H1 (cell line): ENCODE data around the gene C21orf58. TPM values are rescaled to one million over a fixed set of nuclear protein-coding genes. Genes with fewer than 3 reads are reported as not detected.

Experiments
- CTCF ChIA-PET: fragments of 300-600 bp; sonication (Branson Sonifier 250); formaldehyde crosslinking; loops from one replicate; lab custom pipeline; 2021; ENCODE audit not compliant: partially characterized antibody; lab: Charles Lee
- POLR2A ChIA-PET: fragments of 300-600 bp; sonication (Branson Sonifier 250); formaldehyde crosslinking; loops from one replicate; lab custom pipeline; 2021; ENCODE audit warnings: inconsistent platforms; ENCODE audit not compliant: partially characterized antibody; lab: Charles Lee
- DNase-seq, 2 experiments: peaks; one replicate each; pipeline versions ENCODE4 v3.0.0 to v3.0.0-alpha.2; 2010 to 2022; ENCODE audit warnings: low spot score in 2 of 2, low read depth in 1 of 2, mixed read lengths in 1 of 2
- FAIRE-seq: peaks from 2 replicates; lab custom pipeline; 2011; peaks lifted over from hg19 to GRCh38; lab: Jason Lieb, UNC
- H2AFZ ChIP-seq: 2 replicates; pipeline ENCODE4 v1.8.1; 2012; ENCODE audit warnings: low read length, inconsistent platforms
- H2AK5ac ChIP-seq: 2 replicates; pipeline ENCODE4 v1.6.1; 2013; ENCODE audit warnings: low read depth, low read length
- H2BK120ac ChIP-seq: replicated peaks from 2 replicates; pipeline ENCODE3; 2013; ENCODE audit warnings: low read depth, low read length, inconsistent platforms
- H2BK12ac ChIP-seq: 2 replicates; pipeline ENCODE4 v1.6.1; 2013; ENCODE audit warnings: low read depth, low read length
- H2BK15ac ChIP-seq: 2 replicates; pipeline ENCODE4 v1.6.1; 2013; ENCODE audit warnings: low read length
- H2BK20ac ChIP-seq: 2 replicates; pipeline ENCODE4 v1.6.1; 2013; ENCODE audit warnings: low read length
- H2BK5ac ChIP-seq: 2 replicates; pipeline ENCODE4 v1.6.1; 2013; ENCODE audit warnings: low read depth, low read length
- H3K14ac ChIP-seq: 2 replicates; pipeline ENCODE4 v1.6.1; 2013; ENCODE audit warnings: inconsistent platforms; ENCODE audit not compliant: insufficient read length
- H3K18ac ChIP-seq: 2 replicates; pipeline ENCODE4 v1.6.1; 2013; ENCODE audit warnings: low read length; ENCODE audit errors: extremely low read depth
- H3K23ac ChIP-seq: 2 replicates; pipeline ENCODE4 v1.6.1; 2013; ENCODE audit warnings: inconsistent platforms; ENCODE audit not compliant: insufficient read length
- H3K23me2 ChIP-seq: 2 replicates; pipeline ENCODE4 v1.6.1; 2013; ENCODE audit warnings: low read depth, low read length
- H3K27ac ChIP-seq: 2 replicates; pipeline ENCODE4 v1.6.1; 2011; ENCODE audit warnings: low read depth, low read length, inconsistent platforms
- H3K27me3 ChIP-seq, 4 experiments: replicated peaks in 1 of 4; 1 replicate in 1 of 4; 2 replicates in 3 of 4; pipeline versions ENCODE4 v1.6.1 to v1.8.1; 2011 to 2013; ENCODE audit warnings: low read length in 3 of 4, mild to moderate bottlenecking in 3 of 4, inconsistent platforms in 2 of 4, mixed read lengths in 2 of 4, moderate library complexity in 1 of 4; ENCODE audit not compliant: control insufficient read depth in 3 of 4, insufficient read depth in 3 of 4; ENCODE audit errors: extremely low read depth in 1 of 4
- H3K36me3 ChIP-seq, 4 experiments: 2 replicates each; pipeline versions ENCODE4 v1.6.1 to v1.8.1; 2011 to 2013; ENCODE audit warnings: mild to moderate bottlenecking in 4 of 4, low read length in 3 of 4, moderate library complexity in 2 of 4, control low read depth in 1 of 4, inconsistent platforms in 1 of 4; ENCODE audit not compliant: insufficient read depth in 4 of 4, control insufficient read depth in 2 of 4
- H3K4ac ChIP-seq: replicated peaks from 2 replicates; pipeline ENCODE3; 2013; ENCODE audit warnings: low read length, low read depth, mixed read lengths, inconsistent platforms; ENCODE audit not compliant: insufficient read length
- H3K4me1 ChIP-seq, 4 experiments: replicated peaks in 1 of 4; 1 replicate in 1 of 4; 2 replicates in 3 of 4; pipeline versions ENCODE4 v1.6.1 to v1.8.1; 2011 to 2013; ENCODE audit warnings: low read length in 3 of 4, inconsistent platforms in 2 of 4, mixed read lengths in 1 of 4; ENCODE audit not compliant: insufficient read depth in 4 of 4, control insufficient read depth in 3 of 4
- H3K4me2 ChIP-seq, 2 experiments: 2 replicates each; pipeline versions ENCODE4 v1.6.1 to v1.8.1; 2011 to 2013; ENCODE audit warnings: low read depth in 2 of 2, low read length in 2 of 2, control low read depth in 1 of 2, inconsistent platforms in 1 of 2, mild to moderate bottlenecking in 1 of 2; ENCODE audit not compliant: insufficient read depth in 1 of 2
- H3K4me3 ChIP-seq, 4 experiments: fragments of 200-600, 300-600 bp in 1 of 4; sonication (generic), shearing (Covaris generic), sonication (Bioruptor Twin) in 1 of 4; 2 replicates each; pipeline versions ENCODE4 v1.5.1 to v1.8.1; 2011 to 2016; ENCODE audit warnings: low read length in 4 of 4, low read depth in 3 of 4, control low read depth in 2 of 4, inconsistent platforms in 2 of 4, mild to moderate bottlenecking in 2 of 4, mixed read lengths in 1 of 4, moderate library complexity in 1 of 4; ENCODE audit not compliant: insufficient read depth in 2 of 4; ENCODE audit errors: extremely low read depth in 1 of 4
- H3K56ac ChIP-seq: replicated peaks from 2 replicates; pipeline ENCODE3; 2013; ENCODE audit warnings: low read depth, mild to moderate bottlenecking, mixed read lengths, low read length, inconsistent platforms; ENCODE audit not compliant: insufficient read length
- H3K79me1 ChIP-seq: 2 replicates; pipeline ENCODE4 v1.6.1; 2013; ENCODE audit warnings: low read depth, low read length, control low read depth
- H3K79me2 ChIP-seq, 2 experiments: 2 replicates each; pipeline versions ENCODE4 v1.6.1 to v1.8.1; 2012 to 2013; ENCODE audit warnings: low read length in 2 of 2, mild to moderate bottlenecking in 2 of 2, inconsistent platforms in 1 of 2; ENCODE audit not compliant: insufficient read depth in 2 of 2, control insufficient read depth in 1 of 2
- H3K9ac ChIP-seq, 4 experiments: replicated peaks in 1 of 4; 1 replicate in 1 of 4; 2 replicates in 3 of 4; pipeline versions ENCODE4 v1.6.1 to v1.8.1; 2011 to 2013; ENCODE audit warnings: low read depth in 3 of 4, low read length in 3 of 4, control low read depth in 2 of 4, mild to moderate bottlenecking in 2 of 4, moderate library complexity in 2 of 4, inconsistent platforms in 1 of 4; ENCODE audit errors: extremely low read depth in 1 of 4
- H3K9me3 ChIP-seq, 2 experiments: 2 replicates each; pipeline versions ENCODE4 v1.6.1 to v1.8.1; 2012 to 2013; ENCODE audit warnings: mild to moderate bottlenecking in 2 of 2, moderate library complexity in 2 of 2, control low read depth in 1 of 2, inconsistent platforms in 1 of 2, low read depth in 1 of 2, low read length in 1 of 2, mixed read lengths in 1 of 2; ENCODE audit not compliant: insufficient read depth in 2 of 2
- H4K20me1 ChIP-seq, 2 experiments: replicated peaks in 1 of 2; 2 replicates each; pipeline versions ENCODE3 to v1.8.1; 2011 to 2013; ENCODE audit warnings: inconsistent platforms in 2 of 2, low read length in 2 of 2, mild to moderate bottlenecking in 1 of 2; ENCODE audit not compliant: insufficient read depth in 2 of 2, control insufficient read depth in 1 of 2
- H4K5ac ChIP-seq: 2 replicates; pipeline ENCODE4 v1.6.1; 2013; ENCODE audit warnings: low read length, low read depth, mixed read lengths, inconsistent platforms; ENCODE audit not compliant: insufficient read length
- H4K8ac ChIP-seq: 2 replicates; pipeline ENCODE4 v1.8.0; 2013; ENCODE audit warnings: mild to moderate bottlenecking, moderate library complexity, low read length, inconsistent platforms; ENCODE audit not compliant: insufficient read depth; ENCODE audit errors: extremely low read depth
- H4K91ac ChIP-seq: replicated peaks from 2 replicates; pipeline ENCODE3; 2013; ENCODE audit warnings: low read length, mixed read lengths, inconsistent platforms; ENCODE audit not compliant: insufficient read length
- EP300 ChIP-seq, 2 experiments: IDR thresholded peaks; 1 replicate in 1 of 2; 2 replicates in 1 of 2; pipeline ENCODE4 v1.6.1; 2011 to 2012; ENCODE audit warnings: low read depth in 2 of 2, low read length in 2 of 2, mild to moderate bottlenecking in 2 of 2, borderline replicate concordance in 1 of 2, inconsistent platforms in 1 of 2, moderate library complexity in 1 of 2
- FOSL1 ChIP-seq: IDR thresholded peaks from 2 replicates; pipeline ENCODE4 v1.6.1; 2011; ENCODE audit warnings: mild to moderate bottlenecking, low read depth, low read length, moderate library complexity; ENCODE audit not compliant: insufficient read depth
- GTF2F1 ChIP-seq: IDR thresholded peaks from 2 replicates; pipeline ENCODE4 v1.6.1; 2012; ENCODE audit warnings: low read depth, low read length, improper control_type of control experiment, borderline replicate concordance
- HDAC6 ChIP-seq: IDR thresholded peaks from one replicate; pipeline ENCODE4 v1.7.1; 2012; ENCODE audit warnings: low read depth, mild to moderate bottlenecking, inconsistent platforms, low read length, moderate library complexity
- MAX ChIP-seq: IDR thresholded peaks from 2 replicates; pipeline ENCODE4 v1.6.1; 2012; ENCODE audit warnings: inconsistent platforms
- POLR2AphosphoS5 ChIP-seq: IDR thresholded peaks from 2 replicates; pipeline ENCODE4 v1.6.1; 2011; ENCODE audit warnings: low read depth, low read length
- POU5F1 ChIP-seq: IDR thresholded peaks from 2 replicates; pipeline ENCODE4 v1.6.1; 2011; ENCODE audit warnings: low read depth, mild to moderate bottlenecking, low read length, moderate library complexity
- RAD21 ChIP-seq, 2 experiments: IDR thresholded peaks in 1 of 2; conservative IDR thresholded peaks in 1 of 2; 2 replicates each; pipeline ENCODE4 v1.6.1; 2011; ENCODE audit warnings: low read depth in 2 of 2, low read length in 2 of 2, improper control_type of control experiment in 1 of 2, inconsistent platforms in 1 of 2, mild to moderate bottlenecking in 1 of 2, moderate library complexity in 1 of 2
- RXRA ChIP-seq: IDR thresholded peaks from 2 replicates; pipeline ENCODE4 v1.6.1; 2011; ENCODE audit warnings: low read depth, mild to moderate bottlenecking, low read length, moderate library complexity; ENCODE audit not compliant: insufficient read depth
- SIX5 ChIP-seq: IDR thresholded peaks from 2 replicates; pipeline ENCODE4 v1.6.1; 2011; ENCODE audit warnings: mild to moderate bottlenecking, low read depth, low read length
- SP2 ChIP-seq: IDR thresholded peaks from 2 replicates; pipeline ENCODE4 v1.6.1; 2012; ENCODE audit warnings: mild to moderate bottlenecking, low read length, inconsistent platforms
- TAF7 ChIP-seq: optimal IDR thresholded peaks from 2 replicates; pipeline ENCODE3; 2011; ENCODE audit warnings: low read depth, mild to moderate bottlenecking, inconsistent platforms, low read length, moderate library complexity, borderline replicate concordance
- TEAD4 ChIP-seq: IDR thresholded peaks from 2 replicates; pipeline ENCODE4 v1.6.1; 2012; ENCODE audit warnings: low read depth, low read length, inconsistent platforms, mixed read lengths
- WGBS, 2 experiments: shearing (Covaris generic) in 1 of 2; methylation state at CpG; one replicate each; pipeline versions ENCODE4 v1.1.6 to v1.1.7; 2013 to 2015; ENCODE audit warnings: low lambda C conversion rate in 2 of 2, mixed read lengths in 2 of 2, inconsistent platforms in 1 of 2, low coverage in 1 of 2, missing lambda C conversion rate in 1 of 2; ENCODE audit not compliant: insufficient replicate concordance in 2 of 2, insufficient coverage in 1 of 2, insufficient read length in 1 of 2; ENCODE audit errors: extremely low coverage in 1 of 2, missing lambda C conversion rate in 1 of 2; 5-methylcytosine and 5-hydroxymethylcytosine counted together
- polyA plus RNA-seq, 7 experiments: library from polyadenylated mRNA; depleted of rRNA in 3 of 7; stranded (reverse) in 5 of 7; unstranded in 2 of 7; fragments of >200 nt in 5 of 7; fragments of 200-250 nt in 2 of 7; gene quantifications; 1 replicate in 5 of 7; 2 replicates in 1 of 7; 4 replicates in 1 of 7; pipeline versions ENCODE4 v1.2.1 to v1.2.3, GENCODE V29; 2011 to 2013; ENCODE audit warnings: missing spikeins in 2 of 7, mixed read lengths in 2 of 7
- total RNA-seq: library from RNA; stranded (reverse); fragmentation: NEBNext Ultra II Directional; extraction: Animal tissue kit (Norgen Biotek cat#: 25700); gene quantifications from 2 replicates; pipeline ENCODE4 v1.2.1, GENCODE V29; 2021

The C21orf58 gene
- total and polyA plus RNA-seq, 2 of the 8 experiments (the other 6 are each of a cell fraction or from before 2014, with no cell fraction given): 13.8 to 26.1 TPM

DNA sequence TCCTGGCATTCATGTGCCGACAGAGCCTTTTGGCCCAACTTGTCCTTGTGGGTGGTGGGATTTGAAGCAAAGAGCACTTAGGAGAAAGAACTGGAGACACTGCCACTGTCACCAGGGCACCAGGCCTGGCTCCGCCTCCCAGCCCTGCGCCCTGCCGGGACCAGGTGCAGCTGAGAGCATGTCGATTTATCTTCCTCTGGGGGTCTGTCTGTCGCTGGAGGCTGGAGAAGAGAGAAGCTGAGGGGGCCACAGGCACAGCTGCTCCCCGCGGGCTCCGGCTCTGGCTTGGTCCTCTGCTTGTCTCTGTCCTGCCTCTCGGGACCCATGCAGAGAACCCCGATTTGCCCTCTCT is 28.5 kb upstream of the C21orf58 start:
- Histone ChIP-seq H4K91ac (no peak overlapping the region), H2BK120ac (no peak overlapping the region), H3K23me2 (no peaks in the 10 kb centered on the region), H3K9me3 (no peaks in the 10 kb centered on the region), H3K27ac (no peak overlapping the region), H3K18ac (no peak overlapping the region), H4K20me1 (peaks cover 0 to 19% of the 10 kb centered on the region in 2 experiments), H3K4me2 (no peak overlapping the region), H3K14ac (no peak overlapping the region), H3K9ac (no peak overlapping the region), H2BK12ac (no peak overlapping the region), H3K79me2 (no peaks in the 10 kb centered on the region), H2BK15ac (no peak overlapping the region), H2BK5ac (no peak overlapping the region), H3K56ac (no peak overlapping the region), H4K5ac (no peak overlapping the region), H2AFZ (no peak overlapping the region), H2BK20ac (no peak overlapping the region), H4K8ac (no peak overlapping the region), H3K79me1 (no peaks in the 10 kb centered on the region; the same call in 1 of the 2 replicates), H3K4me1 (no peaks in the 10 kb centered on the region), H3K4me3 (no peak overlapping the region), H3K23ac (no peak overlapping the region), H3K27me3 (no peaks in the 10 kb centered on the region), H3K36me3 (peaks cover 34 to 66% (median 60%) of the 10 kb centered on the region in 4 experiments), H3K4ac (no peak overlapping the region), H2AK5ac (no peak overlapping the region)
- FAIRE-seq (no peak), DNase-seq (no peak)
- CTCF ChIA-PET: interaction anchor here (0.9 to 1.3 kb wide), 2 partner anchors 15 to 26 kb away, joined by 3 to 4 read pairs; a partner anchor contains a TSS
- POLR2A ChIA-PET: interaction anchor here (1.0 kb wide), 1 partner anchor 79 kb away, joined by 4 read pairs; no protein-coding TSS in a partner anchor
- 99% methylated on average over 10 of the region's 11 CpGs; no CpG with 5 or more reads in 1 of the 2 experiments for WGBS, 2 experiments
- TF ChIP-seq TEAD4 (no peak), TAF7 (no peak), RXRA (no peak), SP2 (no peak), EP300 (IDR thresholded peaks at IDR 0.05; ENCODE audit: borderline replicate concordance in 1 of 2, low read depth in 2 of 2, low read length in 2 of 2) (no peak), SIX5 (no peak), FOSL1 (no peak), POU5F1 (no peak), HDAC6 (no peak), POLR2AphosphoS5 (no peak), RAD21 (IDR thresholded peaks at IDR 0.05 in 1 of 2, conservative IDR thresholded peaks at IDR 0.05 in 1 of 2; ENCODE audit: low read depth in 2 of 2, low read length in 2 of 2) (no peak), GTF2F1 (no peak), MAX (no peak)
